Measurements from ENCODE around the gene ORC1. TPM values are rescaled to one million over a fixed set of nuclear protein-coding genes. Genes with fewer than 3 reads are reported as not detected.

The ORC1 gene
- total RNA-seq, 4 donors from 2014 or later = 0.25 to 1.6 (median 0.92) TPM

DNA sequence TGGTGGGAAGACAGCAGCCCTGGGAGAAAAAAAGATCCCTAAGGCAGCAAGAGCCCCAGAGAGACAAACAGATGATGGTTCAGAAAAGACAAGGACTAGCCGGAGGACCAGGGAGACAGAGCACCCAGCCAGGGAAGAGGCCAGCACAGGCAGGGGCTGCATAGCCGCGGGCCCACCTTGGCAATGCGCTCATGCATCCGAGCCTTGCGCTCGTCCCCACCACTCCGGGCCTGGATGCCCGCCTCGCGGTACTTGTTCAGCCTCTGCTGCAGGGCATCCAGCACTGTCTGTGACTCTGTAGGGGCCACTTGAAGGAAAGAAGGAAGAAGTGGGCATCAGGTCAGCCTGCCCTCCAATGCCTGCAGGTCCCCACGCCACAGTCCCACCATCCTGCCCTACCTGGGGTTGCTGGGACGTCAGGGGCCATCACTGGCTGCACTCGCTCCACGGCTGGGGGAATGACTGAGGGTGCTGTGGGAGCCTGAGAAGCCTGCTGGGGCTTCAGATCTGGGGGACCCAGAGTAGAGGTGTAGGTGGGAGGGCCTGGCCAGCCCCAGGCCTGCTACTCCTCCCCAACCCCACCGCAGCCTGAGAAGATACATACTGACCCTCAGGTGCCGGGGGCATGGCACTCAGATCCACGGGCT is 45.2 kb downstream of the ORC1 start:
- TF ChIP-seq CTCF (IDR thresholded peaks at IDR 0.05) = no peak
- DNase-seq (ENCODE audit: low spot score) (no peak), ATAC-seq (ENCODE audit: low FRiP score) (no peak)

DNA sequence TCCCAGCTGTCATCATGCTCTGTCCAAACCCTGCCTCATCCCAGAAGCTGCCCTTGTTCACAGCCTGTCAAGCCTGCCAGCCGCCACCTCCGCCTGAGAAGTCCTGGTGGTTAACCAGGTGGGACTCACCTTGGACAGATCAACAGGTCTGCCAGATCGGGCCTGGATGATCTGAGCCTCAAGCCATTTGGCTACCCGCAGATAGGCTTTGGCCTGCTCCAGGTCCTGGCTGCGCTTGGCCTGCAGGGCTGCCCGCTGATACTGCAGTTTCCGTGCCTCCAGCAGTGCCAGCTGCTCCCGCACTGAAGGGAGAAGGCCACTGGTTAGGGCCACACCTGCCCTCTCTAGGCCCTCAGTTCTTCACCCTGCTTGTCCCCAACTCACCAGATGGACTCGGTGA is 46.8 kb downstream of the ORC1 start:
- no peak for ATAC-seq (ENCODE audit: low FRiP score)
- DNase-seq (ENCODE audit: low spot score) = no peak
- no peak for TF ChIP-seq CTCF (IDR thresholded peaks at IDR 0.05)

- no peak for DNase-seq (ENCODE audit: low spot score)
- ATAC-seq (ENCODE audit: low FRiP score) = no peak
Measured at GRCh38 chr1:52356818-52357355, 47.3 kb downstream of the ORC1 start.

GRCh38 chr1:52355847-52356505 is 48.2 kb downstream of the ORC1 start:
- DNase-seq (ENCODE audit: low spot score) (no peak), ATAC-seq (ENCODE audit: low FRiP score) (no peak)
- no peak for TF ChIP-seq CTCF (IDR thresholded peaks at IDR 0.05)

More at GRCh38 chr1:52356818-52357355, 47.3 kb downstream of the ORC1 start:
- TF ChIP-seq CTCF (IDR thresholded peaks at IDR 0.05) = no peak

DNA sequence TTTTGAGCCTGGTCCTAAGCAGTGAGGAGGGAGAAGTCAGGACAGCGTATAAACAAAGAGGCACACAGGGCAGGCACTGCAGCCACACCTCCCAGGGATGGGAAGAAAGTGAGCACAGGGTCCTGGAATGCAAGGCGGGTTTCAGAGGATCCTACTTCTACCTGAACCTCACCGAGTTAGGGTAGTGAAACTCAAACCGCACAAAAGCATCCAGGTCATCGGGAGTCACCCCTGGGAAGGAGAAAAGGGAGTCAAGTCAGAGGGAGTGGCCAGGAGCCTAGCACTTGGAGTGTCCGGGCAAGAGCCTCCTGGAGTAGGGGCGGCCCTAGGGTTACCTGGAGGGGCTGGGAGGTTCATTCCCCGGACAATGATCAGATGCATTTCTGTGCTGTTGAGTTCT is 48.8 kb downstream of the ORC1 start:
- TF ChIP-seq CTCF (IDR thresholded peaks at IDR 0.05) = no peak
- no peak for ATAC-seq (ENCODE audit: low FRiP score)
- DNase-seq (ENCODE audit: low spot score) = no peak

GRCh38 chr1:52352690-52353089 is 51.5 kb downstream of the ORC1 start:
- ATAC-seq (ENCODE audit: low FRiP score) (no peak), DNase-seq (ENCODE audit: low spot score) (no peak)
- TF ChIP-seq CTCF (IDR thresholded peaks at IDR 0.05) = no peak

Measured in omental fat pad (tissue), 4 donors.